GM21423 (cell line): Measurements from ENCODE around the gene BDH1.
"Not testable (repeated sequence)": the region's sequence is repeated elsewhere in the genome, so short reads cannot be mapped to it uniquely, and the experiment has no call there.

Experiments used
- ATAC-seq: cut with Tn5 transposase; IDR thresholded peaks from one replicate; pipeline ENCODE4 v1.9.1; 2021; ENCODE audit warnings: mild to moderate bottlenecking, moderate library complexity; ENCODE audit not compliant: unreplicated experiment

BDH1 gene

GRCh38 chr3:197490098-197491058 is 65.4 kb downstream of the BDH1 start:
- ATAC-seq: no peak

- no peak for ATAC-seq
Measured at GRCh38 chr3:197487911-197488391, 67.8 kb downstream of the BDH1 start.

- no peak for ATAC-seq
Measured at GRCh38 chr3:197486861-197487260, 68.9 kb downstream of the BDH1 start.

GRCh38 chr3:197485143-197485542 is 70.6 kb downstream of the BDH1 start:
- ATAC-seq: no peak

- no peak for ATAC-seq
Measured at GRCh38 chr3:197484204-197484901, 71.4 kb downstream of the BDH1 start.

- no peak for ATAC-seq
Measured at GRCh38 chr3:197482001-197482400, 73.8 kb downstream of the BDH1 start.

GRCh38 chr3:197480320-197480719 is 75.4 kb downstream of the BDH1 start:
- ATAC-seq: no peak

GRCh38 chr3:197478746-197479668 is 76.8 kb downstream of the BDH1 start:
- ATAC-seq: no peak

GRCh38 chr3:197477816-197478215 is 78.0 kb downstream of the BDH1 start:
- not testable (repeated sequence) for ATAC-seq

GRCh38 chr3:197475997-197476525 is 79.7 kb downstream of the BDH1 start:
- ATAC-seq: no peak

GRCh38 chr3:197475514-197475913 is 80.3 kb downstream of the BDH1 start:
- no peak for ATAC-seq

- no peak for ATAC-seq
Measured at GRCh38 chr3:197472151-197472550, 83.6 kb downstream of the BDH1 start.

- no peak for ATAC-seq
Measured at GRCh38 chr3:197471221-197472010, 84.4 kb downstream of the BDH1 start.

- no peak for ATAC-seq
Measured at GRCh38 chr3:197468866-197469382, 86.8 kb downstream of the BDH1 start.

- no peak for ATAC-seq
Measured at GRCh38 chr3:197468167-197468566, 87.6 kb downstream of the BDH1 start.

- no peak for ATAC-seq
Measured at GRCh38 chr3:197466586-197467399, 89.0 kb downstream of the BDH1 start.

- no peak for ATAC-seq
Measured at GRCh38 chr3:197465996-197466549, 89.7 kb downstream of the BDH1 start.
